Measurements from ENCODE around the gene SLC25A12.

The SLC25A12 gene

DNA sequence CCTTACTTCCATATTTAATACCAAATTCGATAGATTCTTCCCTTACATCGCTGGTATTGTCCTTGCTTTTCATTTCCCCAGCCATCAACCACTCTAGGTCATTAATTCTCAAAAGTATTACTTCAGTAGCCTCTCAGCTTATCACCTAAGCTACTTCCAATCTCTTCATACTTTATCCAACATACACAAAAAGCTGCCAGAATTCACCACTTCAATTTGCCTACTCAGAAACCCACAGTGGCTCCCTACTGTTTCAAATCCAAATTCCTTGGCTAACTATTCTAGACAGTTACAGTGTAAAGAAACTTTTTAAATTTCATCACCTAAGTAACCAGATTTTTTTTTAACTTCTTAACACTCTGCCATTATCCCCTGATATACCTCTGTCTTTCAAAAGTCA is 4.7 kb downstream of the SLC25A12 start:
- TF ChIP-seq, protein P1, sequence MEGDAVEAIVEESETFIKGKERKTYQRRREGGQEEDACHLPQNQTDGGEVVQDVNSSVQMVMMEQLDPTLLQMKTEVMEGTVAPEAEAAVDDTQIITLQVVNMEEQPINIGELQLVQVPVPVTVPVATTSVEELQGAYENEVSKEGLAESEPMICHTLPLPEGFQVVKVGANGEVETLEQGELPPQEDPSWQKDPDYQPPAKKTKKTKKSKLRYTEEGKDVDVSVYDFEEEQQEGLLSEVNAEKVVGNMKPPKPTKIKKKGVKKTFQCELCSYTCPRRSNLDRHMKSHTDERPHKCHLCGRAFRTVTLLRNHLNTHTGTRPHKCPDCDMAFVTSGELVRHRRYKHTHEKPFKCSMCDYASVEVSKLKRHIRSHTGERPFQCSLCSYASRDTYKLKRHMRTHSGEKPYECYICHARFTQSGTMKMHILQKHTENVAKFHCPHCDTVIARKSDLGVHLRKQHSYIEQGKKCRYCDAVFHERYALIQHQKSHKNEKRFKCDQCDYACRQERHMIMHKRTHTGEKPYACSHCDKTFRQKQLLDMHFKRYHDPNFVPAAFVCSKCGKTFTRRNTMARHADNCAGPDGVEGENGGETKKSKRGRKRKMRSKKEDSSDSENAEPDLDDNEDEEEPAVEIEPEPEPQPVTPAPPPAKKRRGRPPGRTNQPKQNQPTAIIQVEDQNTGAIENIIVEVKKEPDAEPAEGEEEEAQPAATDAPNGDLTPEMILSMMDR (IDR thresholded peaks at IDR 0.05; ENCODE audit: low read depth, low read length) = no peak
- H3K4me3 ChIP-seq (ENCODE audit: low read depth, low read length) = no peak overlapping the region

DNA sequence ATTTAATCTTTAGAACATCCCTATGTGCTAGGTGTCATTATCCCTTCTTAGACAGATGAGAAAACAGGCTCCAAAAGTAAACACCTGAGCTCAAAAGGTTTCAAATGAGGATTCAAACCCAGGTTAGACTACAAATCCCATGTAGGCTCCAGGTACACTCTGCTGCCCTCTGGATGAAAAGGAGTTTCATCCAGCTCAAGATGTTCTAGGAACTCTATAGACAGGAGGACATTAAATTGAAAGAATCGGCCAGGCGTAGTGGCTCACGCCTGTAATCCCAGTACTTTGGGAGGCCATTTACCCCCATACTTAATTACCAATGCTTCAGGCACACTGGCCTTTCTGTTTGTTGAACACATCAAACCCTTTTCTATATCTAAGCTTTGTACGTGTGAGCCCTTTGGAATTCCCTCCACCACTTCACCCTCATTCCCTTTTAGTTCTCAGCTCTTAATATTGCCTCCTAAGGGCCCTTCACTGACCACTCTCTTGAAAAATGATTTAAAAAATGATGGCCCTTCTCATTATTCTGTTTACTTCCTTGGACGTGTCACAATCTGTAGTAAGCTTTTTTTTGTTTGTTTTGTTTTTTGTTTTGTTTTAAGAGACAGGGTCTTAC is 10.7 kb downstream of the SLC25A12 start:
- no peak overlapping the region for H3K4me3 ChIP-seq (ENCODE audit: low read depth, low read length)
- TF ChIP-seq, protein P1 (IDR thresholded peaks at IDR 0.05; ENCODE audit: low read depth, low read length) = no peak

DNA sequence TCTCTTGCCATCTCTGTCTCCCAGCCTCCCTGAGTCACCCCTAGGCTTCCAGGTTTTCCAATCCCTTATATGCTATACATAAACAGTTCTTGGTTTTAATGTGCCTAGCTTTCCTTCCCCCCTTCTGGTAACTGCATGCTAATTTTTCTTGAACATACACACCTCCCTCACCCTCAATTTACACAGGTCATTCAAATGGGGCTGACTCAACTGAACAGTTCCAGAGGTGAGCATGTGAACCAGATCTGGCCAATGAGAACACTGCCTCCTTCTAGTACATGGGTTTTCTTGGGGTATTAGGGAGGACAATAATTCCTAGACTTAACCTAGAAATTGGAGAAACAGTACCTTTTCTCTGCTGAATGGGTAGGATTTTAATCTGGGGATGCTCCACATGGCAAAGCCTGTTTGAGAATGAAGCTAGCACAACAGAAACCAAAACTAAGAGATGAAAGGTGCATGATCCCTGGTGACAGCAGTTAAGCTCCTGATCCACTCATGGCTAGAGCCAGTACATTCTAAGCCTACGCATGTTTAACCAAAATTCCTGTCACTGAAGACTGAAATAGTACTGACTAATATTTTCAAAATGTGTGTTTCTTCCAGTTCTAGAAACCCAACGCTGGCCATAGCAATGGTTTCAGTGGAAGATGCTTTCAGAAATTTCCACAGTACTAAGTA is 11.8 kb downstream of the SLC25A12 start:
- TF ChIP-seq, protein P1 (IDR thresholded peaks at IDR 0.05; ENCODE audit: low read depth, low read length) = no peak
- no peak overlapping the region for H3K4me3 ChIP-seq (ENCODE audit: low read depth, low read length)

DNA sequence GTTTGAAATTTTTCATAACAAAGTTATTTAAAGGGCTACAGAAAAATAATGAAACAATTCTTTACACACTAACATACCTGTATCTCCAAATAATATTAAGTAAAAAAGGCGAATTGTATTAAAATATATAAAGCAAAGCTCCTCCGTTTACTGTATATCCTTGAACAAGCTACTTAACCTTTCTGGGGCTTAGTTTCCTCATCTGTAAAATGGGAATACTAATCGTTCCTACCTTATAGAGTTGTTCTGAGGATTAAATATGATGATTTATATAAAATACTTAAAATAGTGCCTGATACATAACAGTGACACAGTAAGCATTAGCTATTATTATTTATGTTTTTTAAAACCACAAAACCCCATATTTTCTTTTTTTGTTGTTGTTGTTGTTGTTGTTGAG is 13.3 kb downstream of the SLC25A12 start:
- H3K4me3 ChIP-seq (ENCODE audit: low read depth, low read length) = no peak overlapping the region
- TF ChIP-seq, protein P1 (IDR thresholded peaks at IDR 0.05; ENCODE audit: low read depth, low read length) = no peak

DNA sequence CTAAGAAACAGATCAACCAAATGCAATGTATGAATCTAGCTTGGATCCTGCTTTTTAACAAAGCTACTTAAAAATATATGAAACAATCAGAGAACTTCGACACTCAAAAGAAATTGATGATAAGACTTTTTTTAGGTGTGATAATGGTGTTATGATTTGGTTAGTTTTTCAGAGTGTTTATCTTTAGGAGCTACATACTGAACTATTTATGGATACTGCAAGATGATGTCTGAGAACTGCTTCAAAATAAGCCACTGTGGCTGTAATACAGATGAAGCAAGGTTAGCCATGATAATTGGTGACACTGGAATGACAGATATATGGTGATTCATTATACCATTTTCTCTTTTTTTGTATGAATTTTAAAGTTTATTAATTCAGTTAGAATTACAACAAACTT is 14.2 kb downstream of the SLC25A12 start:
- TF ChIP-seq, protein P1 (IDR thresholded peaks at IDR 0.05; ENCODE audit: low read depth, low read length) = no peak
- no peak overlapping the region for H3K4me3 ChIP-seq (ENCODE audit: low read depth, low read length)

DNA sequence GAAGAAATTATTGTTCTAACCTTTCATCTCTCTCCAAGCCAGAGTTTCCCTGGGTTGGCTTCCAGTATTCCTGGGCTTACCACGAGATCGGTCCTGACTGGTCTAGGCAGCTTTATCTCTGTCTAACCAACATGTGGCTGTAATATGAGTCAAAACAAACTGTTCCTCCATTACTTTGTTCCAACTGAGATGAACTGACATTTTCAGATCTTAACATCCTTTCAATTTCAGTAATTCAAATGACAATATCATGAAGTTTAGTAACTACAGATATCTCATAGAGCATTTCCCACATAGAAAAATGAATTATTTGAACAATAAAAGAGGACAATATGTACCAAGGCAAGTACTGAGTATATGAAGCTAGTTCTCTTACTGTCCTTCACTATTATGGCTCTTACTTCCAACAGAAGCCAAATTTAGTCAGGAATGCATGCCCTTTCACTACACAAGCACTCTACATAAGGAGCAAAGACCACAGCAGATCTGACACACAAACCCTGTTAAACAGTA is 15.5 kb downstream of the SLC25A12 start:
- H3K4me3 ChIP-seq (ENCODE audit: low read depth, low read length) = no peak overlapping the region
- TF ChIP-seq, protein P1 (IDR thresholded peaks at IDR 0.05; ENCODE audit: low read depth, low read length) = no peak

DNA sequence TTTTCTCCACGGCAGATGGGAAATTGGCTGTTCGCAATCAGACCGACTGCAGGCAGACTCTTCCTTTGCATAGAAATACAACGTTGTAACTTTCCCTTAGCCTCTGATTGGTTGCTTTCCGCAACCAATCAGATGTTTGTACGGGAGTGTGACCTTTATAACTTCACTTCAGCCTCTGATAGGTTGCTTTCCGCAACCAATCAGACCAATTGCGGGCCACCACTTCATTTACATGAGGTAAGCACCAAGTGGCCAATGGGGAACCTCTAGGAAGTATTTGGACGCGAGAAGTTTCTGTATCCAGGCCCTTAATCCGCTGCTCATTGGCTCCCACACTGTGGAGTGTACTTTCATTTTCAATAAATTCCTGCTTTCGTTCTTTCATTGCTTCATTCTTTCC is 19.1 kb downstream of the SLC25A12 start:
- TF ChIP-seq, protein P1 (IDR thresholded peaks at IDR 0.05; ENCODE audit: low read depth, low read length) = no peak
- no peak overlapping the region for H3K4me3 ChIP-seq (ENCODE audit: low read depth, low read length)

Data from WI38 (cell line).